ENCODE results near the gene ELK3. TPM values are rescaled to one million over a fixed set of nuclear protein-coding genes. Genes with fewer than 3 reads are reported as not detected.

The ELK3 gene
- total RNA-seq, 2 experiments from 2014 or later = 26.8 to 31.5 TPM

GRCh38 chr12:96187956-96188355, 6.2 kb upstream of the ELK3 start:
- H3K4me3 Mint-ChIP-seq = no peak overlapping the region
- peaks cover 5% of the 10 kb centered on the region for H3K4me1 ChIP-seq (ENCODE audit: insufficient read depth, low read length)
- H3K36me3 ChIP-seq (ENCODE audit: insufficient read depth, low read length) = no peaks in the 10 kb centered on the region
- intact Hi-C loops (cut with DNase I, micrococcal nuclease) = no loop called here
- H3K27me3 ChIP-seq (ENCODE audit: control insufficient read depth in 1 of 2, insufficient read depth in 2 of 2, low read length in 2 of 2) = no peaks in the 10 kb centered on the region
- H3K27ac Mint-ChIP-seq = peak overlapping the region; percentile 2
- H3K4me3 ChIP-seq (ENCODE audit: low read length) = no peak overlapping the region
- ATAC-seq (ENCODE audit: poor library complexity) (no peak), DNase-seq (no peak)
- no peaks in the 10 kb centered on the region for H3K9me3 Mint-ChIP-seq
- no peaks in the 10 kb centered on the region for H3K9me3 ChIP-seq (ENCODE audit: control insufficient read depth in 1 of 2, insufficient read depth in 1 of 2, low read length in 2 of 2)
- ChIA-PET POLR2A (interaction anchor here (0.6 kb wide), 1 partner anchor 8 kb away, joined by 3 read pairs; no protein-coding TSS in a partner anchor), CTCF (interaction anchor here (0.9 to 3.4 kb wide), 2 partner anchors 12 to 27 kb away, joined by 3 to 16 read pairs; no protein-coding TSS in a partner anchor)
- peaks cover 35% of the 10 kb centered on the region for H3K4me1 Mint-ChIP-seq (ENCODE audit: low read depth)
- TF ChIP-seq, protein P1, sequence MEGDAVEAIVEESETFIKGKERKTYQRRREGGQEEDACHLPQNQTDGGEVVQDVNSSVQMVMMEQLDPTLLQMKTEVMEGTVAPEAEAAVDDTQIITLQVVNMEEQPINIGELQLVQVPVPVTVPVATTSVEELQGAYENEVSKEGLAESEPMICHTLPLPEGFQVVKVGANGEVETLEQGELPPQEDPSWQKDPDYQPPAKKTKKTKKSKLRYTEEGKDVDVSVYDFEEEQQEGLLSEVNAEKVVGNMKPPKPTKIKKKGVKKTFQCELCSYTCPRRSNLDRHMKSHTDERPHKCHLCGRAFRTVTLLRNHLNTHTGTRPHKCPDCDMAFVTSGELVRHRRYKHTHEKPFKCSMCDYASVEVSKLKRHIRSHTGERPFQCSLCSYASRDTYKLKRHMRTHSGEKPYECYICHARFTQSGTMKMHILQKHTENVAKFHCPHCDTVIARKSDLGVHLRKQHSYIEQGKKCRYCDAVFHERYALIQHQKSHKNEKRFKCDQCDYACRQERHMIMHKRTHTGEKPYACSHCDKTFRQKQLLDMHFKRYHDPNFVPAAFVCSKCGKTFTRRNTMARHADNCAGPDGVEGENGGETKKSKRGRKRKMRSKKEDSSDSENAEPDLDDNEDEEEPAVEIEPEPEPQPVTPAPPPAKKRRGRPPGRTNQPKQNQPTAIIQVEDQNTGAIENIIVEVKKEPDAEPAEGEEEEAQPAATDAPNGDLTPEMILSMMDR (IDR thresholded peaks at IDR 0.05) = no peak
- no peak overlapping the region for H3K27ac ChIP-seq (ENCODE audit: low read depth in 1 of 2, low read length in 2 of 2)
- no peaks in the 10 kb centered on the region for H3K36me3 Mint-ChIP-seq (ENCODE audit: low read depth)
- H3K27me3 Mint-ChIP-seq = no peaks in the 10 kb centered on the region

DNA sequence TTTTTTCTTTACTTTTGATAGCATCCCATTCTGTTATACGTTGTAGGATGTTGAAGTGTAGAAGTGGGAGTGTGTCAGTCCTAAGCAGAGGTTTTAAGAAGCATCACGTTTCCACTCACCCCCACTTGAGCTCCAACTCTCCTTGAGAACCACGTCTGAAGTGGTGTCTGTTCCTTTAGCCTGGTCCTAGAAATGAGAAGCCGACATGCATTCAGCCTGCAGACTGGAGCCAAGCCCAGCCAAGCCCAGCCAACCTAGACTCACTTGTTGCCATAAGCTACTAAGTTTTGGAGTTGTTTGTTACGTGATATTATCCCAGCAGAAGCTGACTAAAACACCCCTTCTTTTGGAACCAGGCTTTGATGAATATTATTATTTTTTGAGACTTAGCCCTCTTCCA, 4.4 kb upstream of the ELK3 start:
- ChIA-PET CTCF (interaction anchor here (2.2 kb wide), 1 partner anchor 25 kb away, joined by 12 read pairs; no protein-coding TSS in a partner anchor), POLR2A (interaction anchor here (1.6 kb wide), 1 partner anchor 16 kb away, joined by 7 read pairs; no protein-coding TSS in a partner anchor)
- H3K4me1 Mint-ChIP-seq (ENCODE audit: low read depth) = peaks cover 43% of the 10 kb centered on the region
- TF ChIP-seq, protein P1 (IDR thresholded peaks at IDR 0.05) = no peak
- H3K27ac Mint-ChIP-seq = peak overlapping the region; percentile 40
- H3K9me3 ChIP-seq (ENCODE audit: control insufficient read depth in 1 of 2, insufficient read depth in 1 of 2, low read length in 2 of 2) = no peaks in the 10 kb centered on the region
- no peak overlapping the region for H3K4me3 ChIP-seq (ENCODE audit: low read length)
- ATAC-seq (ENCODE audit: poor library complexity) (no peak), DNase-seq (no peak)
- H3K9me3 Mint-ChIP-seq = no peaks in the 10 kb centered on the region
- intact Hi-C loops (cut with DNase I, micrococcal nuclease) = no loop called here
- H3K27me3 ChIP-seq (ENCODE audit: control insufficient read depth in 1 of 2, insufficient read depth in 2 of 2, low read length in 2 of 2) = no peaks in the 10 kb centered on the region
- H3K27me3 Mint-ChIP-seq = no peaks in the 10 kb centered on the region
- H3K27ac ChIP-seq (ENCODE audit: low read depth in 1 of 2, low read length in 2 of 2) = no peak overlapping the region
- H3K36me3 Mint-ChIP-seq (ENCODE audit: low read depth) = peaks cover 5% of the 10 kb centered on the region
- H3K4me1 ChIP-seq (ENCODE audit: insufficient read depth, low read length) = peaks cover 14% of the 10 kb centered on the region
- no peaks in the 10 kb centered on the region for H3K36me3 ChIP-seq (ENCODE audit: insufficient read depth, low read length)
- no peak overlapping the region for H3K4me3 Mint-ChIP-seq

- peaks cover 10% of the 10 kb centered on the region for H3K36me3 Mint-ChIP-seq (ENCODE audit: low read depth)
- Histone ChIP-seq H3K27ac (ENCODE audit: low read depth in 1 of 2, low read length in 2 of 2) (no peak overlapping the region), H3K27me3 (ENCODE audit: control insufficient read depth in 1 of 2, insufficient read depth in 2 of 2, low read length in 2 of 2) (no peaks in the 10 kb centered on the region), H3K36me3 (ENCODE audit: insufficient read depth, low read length) (no peaks in the 10 kb centered on the region), H3K9me3 (ENCODE audit: control insufficient read depth in 1 of 2, insufficient read depth in 1 of 2, low read length in 2 of 2) (no peaks in the 10 kb centered on the region), H3K4me3 (ENCODE audit: low read length) (no peak overlapping the region), H3K4me1 (ENCODE audit: insufficient read depth, low read length) (peaks cover 14% of the 10 kb centered on the region)
- H3K9me3 Mint-ChIP-seq = no peaks in the 10 kb centered on the region
- CTCF ChIA-PET = interaction anchor here (0.6 to 2.2 kb wide), 3 partner anchors 25 to 118 kb away, joined by 3 to 12 read pairs (median 5); no protein-coding TSS in a partner anchor
- POLR2A ChIA-PET = interaction anchor here (0.6 to 1.6 kb wide), 3 partner anchors 15 to 112 kb away, joined by 3 to 7 read pairs (median 5); no protein-coding TSS in a partner anchor
- ATAC-seq (ENCODE audit: poor library complexity) (no peak), DNase-seq (peak in 1 of 14 experiments; percentile 30)
- no peaks in the 10 kb centered on the region for H3K27me3 Mint-ChIP-seq
- peak overlapping the region; percentile 40 for H3K27ac Mint-ChIP-seq
- H3K4me1 Mint-ChIP-seq (ENCODE audit: low read depth) = peaks cover 47% of the 10 kb centered on the region
- intact Hi-C loops (cut with DNase I, micrococcal nuclease) = no loop called here
- TF ChIP-seq, protein P1 (IDR thresholded peaks at IDR 0.05) = no peak
- peak overlapping the region; percentile 28 for H3K4me3 Mint-ChIP-seq
These were observed 3.6 kb upstream of the ELK3 start for GRCh38 chr12:96190413-96191108.
